VCaP (cell line): ENCODE results near the gene FGF14.

Experiments
- H3K27ac ChIP-seq: fragments of 450-650 bp; 2 replicates; pipeline ENCODE4 v1.5.1; 2017
- CTCF ChIP-seq: fragments of 450-650 bp; conservative IDR thresholded peaks from 2 replicates; pipeline ENCODE4 v1.5.1; 2017; ENCODE audit warnings: mild to moderate bottlenecking, moderate library complexity

Gene FGF14

GRCh38 chr13:101708115-101708514 is 693.7 kb downstream of the FGF14 start:
- TF ChIP-seq CTCF = no peak

GRCh38 chr13:101707659-101708058 is 694.2 kb downstream of the FGF14 start:
- no peak for TF ChIP-seq CTCF
- no peak overlapping the region for H3K27ac ChIP-seq

More at GRCh38 chr13:101708115-101708514, 693.7 kb downstream of the FGF14 start:
- no peak overlapping the region for H3K27ac ChIP-seq

GRCh38 chr13:101706651-101707050 is 695.2 kb downstream of the FGF14 start:
- H3K27ac ChIP-seq = no peak overlapping the region
- no peak for TF ChIP-seq CTCF

GRCh38 chr13:101703838-101704237 is 698.0 kb downstream of the FGF14 start:
- no peak overlapping the region for H3K27ac ChIP-seq
- no peak for TF ChIP-seq CTCF

- no peak overlapping the region for H3K27ac ChIP-seq
- no peak for TF ChIP-seq CTCF
These were observed 698.8 kb downstream of the FGF14 start for GRCh38 chr13:101703081-101703480.

GRCh38 chr13:101700598-101700997 is 701.2 kb downstream of the FGF14 start:
- H3K27ac ChIP-seq = no peak overlapping the region
- TF ChIP-seq CTCF = no peak

- no peak for TF ChIP-seq CTCF
- no peak overlapping the region for H3K27ac ChIP-seq
These were observed 703.4 kb downstream of the FGF14 start for GRCh38 chr13:101698400-101698799.

- no peak overlapping the region for H3K27ac ChIP-seq
- no peak for TF ChIP-seq CTCF
These were observed 704.1 kb downstream of the FGF14 start for GRCh38 chr13:101697745-101698144.
